ENCODE results near the gene CABP4.
A peak's percentile ranks its signal among the peaks of the same experiment; 100 is the strongest.
"Not testable (repeated sequence)": the region's sequence is repeated elsewhere in the genome, so short reads cannot be mapped to it uniquely, and the experiment has no call there.

Gene CABP4

GRCh38 chr11:67482275-67482826, 27.2 kb downstream of the CABP4 start:
- no peak for DNase-seq (ENCODE audit: low spot score)

GRCh38 chr11:67482827-67483798, 28.0 kb downstream of the CABP4 start, which contains the start of gene AIP:
TSS of gene AIP (plus strand) at chr11:67483026. CDS start at chr11:67483159, 133 bp downstream.
- DNase-seq (ENCODE audit: low spot score), result peak; percentile 98

GRCh38 chr11:67483831-67484665, 28.9 kb downstream of the CABP4 start:
- DNase-seq (ENCODE audit: low spot score), result peak; percentile 51

GRCh38 chr11:67484847-67485311, 29.7 kb downstream of the CABP4 start:
- DNase-seq (ENCODE audit: low spot score), result no peak

GRCh38 chr11:67485873-67486361, 30.8 kb downstream of the CABP4 start:
- not testable (repeated sequence) for DNase-seq (ENCODE audit: low spot score)

- DNase-seq (ENCODE audit: low spot score), result no peak
These were observed 31.5 kb downstream of the CABP4 start for GRCh38 chr11:67486481-67487195.

GRCh38 chr11:67489203-67489884, 34.2 kb downstream of the CABP4 start:
- DNase-seq (ENCODE audit: low spot score), result no peak

- no peak for DNase-seq (ENCODE audit: low spot score)
These were observed 35.0 kb downstream of the CABP4 start for GRCh38 chr11:67489885-67490726.

- DNase-seq (ENCODE audit: low spot score), result no peak
These were observed 35.5 kb downstream of the CABP4 start for GRCh38 chr11:67490727-67491065.

- no peak for DNase-seq (ENCODE audit: low spot score)
These were observed 36.3 kb downstream of the CABP4 start for GRCh38 chr11:67491276-67492068.

GRCh38 chr11:67492069-67492727, 37.0 kb downstream of the CABP4 start:
- no peak for DNase-seq (ENCODE audit: low spot score)

- DNase-seq (ENCODE audit: low spot score), result no peak
These were observed 37.8 kb downstream of the CABP4 start for GRCh38 chr11:67492801-67493547.

- no peak for DNase-seq (ENCODE audit: low spot score)
These were observed 38.6 kb downstream of the CABP4 start for GRCh38 chr11:67493548-67494370.

- DNase-seq (ENCODE audit: low spot score), result no peak
These were observed 39.4 kb downstream of the CABP4 start for GRCh38 chr11:67494371-67495233.

GRCh38 chr11:67495234-67496005, 40.3 kb downstream of the CABP4 start:
- no peak for DNase-seq (ENCODE audit: low spot score)

Measured in kidney tubule cell (primary cell).